ENCODE results near the gene PDXK.
"Not testable (repeated sequence)": the region's sequence is repeated elsewhere in the genome, so short reads cannot be mapped to it uniquely, and the experiment has no call there.

Gene PDXK

GRCh38 chr21:43697758-43698643 is 20.9 kb upstream of the PDXK start:
- no peak for DNase-seq

- not testable (repeated sequence) for DNase-seq
Measured at GRCh38 chr21:43699492-43699777, 19.5 kb upstream of the PDXK start.

- no peak for DNase-seq
Measured at GRCh38 chr21:43699933-43700599, 18.9 kb upstream of the PDXK start.

GRCh38 chr21:43701936-43702784 is 16.8 kb upstream of the PDXK start:
- no peak for DNase-seq

- DNase-seq: no peak
Measured at GRCh38 chr21:43702785-43703034, 16.2 kb upstream of the PDXK start.

- peak; percentile 21 to 27 for DNase-seq
Measured at GRCh38 chr21:43703035-43703880, 15.7 kb upstream of the PDXK start.

GRCh38 chr21:43707462-43707861 is 11.5 kb upstream of the PDXK start:
- no peak for DNase-seq

- no peak for DNase-seq
Measured at GRCh38 chr21:43708745-43709381, 10.1 kb upstream of the PDXK start.

GRCh38 chr21:43712268-43712942 is 6.5 kb upstream of the PDXK start:
- DNase-seq: no peak

- not testable (repeated sequence) for DNase-seq
Measured at GRCh38 chr21:43713123-43713522, 5.8 kb upstream of the PDXK start.

GRCh38 chr21:43716376-43717165 is 2.4 kb upstream of the PDXK start:
- DNase-seq: no peak

- no peak for DNase-seq
Measured at GRCh38 chr21:43717166-43717853, 1.6 kb upstream of the PDXK start.

- no peak for DNase-seq
Measured at GRCh38 chr21:43717967-43718871, 710 bp upstream of the PDXK start.

GRCh38 chr21:43719748-43720538 is 1.0 kb downstream of the PDXK start:
- peak; percentile 29 to 42 for DNase-seq

GRCh38 chr21:43720539-43721166 is 1.7 kb downstream of the PDXK start:
- DNase-seq: no peak

GRCh38 chr21:43721206-43721605 is 2.3 kb downstream of the PDXK start:
- DNase-seq: no peak

- DNase-seq: no peak
Measured at GRCh38 chr21:43721939-43722338, 3.0 kb downstream of the PDXK start.

GRCh38 chr21:43723648-43724047 is 4.7 kb downstream of the PDXK start:
- no peak for DNase-seq

Data from CD4-positive, alpha-beta T cell treated with Interleukin-1 beta for 1 hour (primary cell).